ENCODE measurements around the gene NTRK3.
A peak's percentile ranks its signal among the peaks of the same experiment; 100 is the strongest.

NTRK3 gene

GRCh38 chr15:88257311-88258092, 963 bp upstream of the NTRK3 start:
- DNase-seq: no peak

GRCh38 chr15:88255484-88256278, 858 bp downstream of the NTRK3 start:
- DNase-seq: no peak

GRCh38 chr15:88255087-88255483, 1.5 kb downstream of the NTRK3 start:
- no peak for DNase-seq

- no peak for DNase-seq
These were observed 4.1 kb downstream of the NTRK3 start for GRCh38 chr15:88252441-88252840.

GRCh38 chr15:88250826-88251225, 5.7 kb downstream of the NTRK3 start:
- DNase-seq: no peak

GRCh38 chr15:88249220-88249619, 7.3 kb downstream of the NTRK3 start:
- no peak for DNase-seq

GRCh38 chr15:88247914-88248313, 8.6 kb downstream of the NTRK3 start:
- DNase-seq: no peak

GRCh38 chr15:88246666-88247446, 9.7 kb downstream of the NTRK3 start:
- DNase-seq: peak; percentile 37

- no peak for DNase-seq
These were observed 10.5 kb downstream of the NTRK3 start for GRCh38 chr15:88246081-88246480.

- no peak for DNase-seq
These were observed 12.4 kb downstream of the NTRK3 start for GRCh38 chr15:88243895-88244787.

- DNase-seq: no peak
These were observed 13.7 kb downstream of the NTRK3 start for GRCh38 chr15:88242586-88243555.

GRCh38 chr15:88241461-88241860, 15.1 kb downstream of the NTRK3 start:
- DNase-seq: no peak

GRCh38 chr15:88241060-88241459, 15.5 kb downstream of the NTRK3 start:
- DNase-seq: no peak

GRCh38 chr15:88239594-88239993, 16.9 kb downstream of the NTRK3 start:
- no peak for DNase-seq

- no peak for DNase-seq
These were observed 17.7 kb downstream of the NTRK3 start for GRCh38 chr15:88238618-88239430.

GRCh38 chr15:88234711-88235110, 21.8 kb downstream of the NTRK3 start:
- no peak for DNase-seq

- DNase-seq: no peak
These were observed 22.6 kb downstream of the NTRK3 start for GRCh38 chr15:88233921-88234320.

- DNase-seq: no peak
These were observed 23.8 kb downstream of the NTRK3 start for GRCh38 chr15:88232771-88233201.

- no peak for DNase-seq
These were observed 24.5 kb downstream of the NTRK3 start for GRCh38 chr15:88231909-88232644.

Data from SHP77 treated with DMSO at 0.1 percent for 48 hours (cell line).